CD14-positive monocyte (primary cell): ENCODE results near the gene TNFRSF12A. TPM values are rescaled to one million over a fixed set of nuclear protein-coding genes. Genes with fewer than 3 reads are reported as not detected.

ENCODE experiments used
- DNase-seq, 3 donors: peaks; one replicate each; pipeline ENCODE4 v3.0.0-alpha.2; 2011 to 2022
- H2AFZ ChIP-seq: 2 replicates; pipeline ENCODE4 v1.6.0; 2012; ENCODE audit warnings: mild to moderate bottlenecking, low read depth, low read length, inconsistent platforms; ENCODE audit not compliant: insufficient read depth, poor library complexity, severe bottlenecking
- H3K27ac ChIP-seq, 2 donors: 1 replicate in 1 of 2; 2 replicates in 1 of 2; pipeline ENCODE4 v1.5.1; 2012 to 2013; ENCODE audit warnings: low read length in 2 of 2, control low read depth in 1 of 2, inconsistent platforms in 1 of 2, low read depth in 1 of 2, mild to moderate bottlenecking in 1 of 2
- H3K27me3 ChIP-seq, 2 donors: one replicate each; pipeline versions ENCODE4 v1.6.0 to v1.6.1; 2011 to 2013; ENCODE audit warnings: low read length in 2 of 2; ENCODE audit not compliant: control insufficient read depth in 2 of 2, insufficient read depth in 2 of 2
- H3K36me3 ChIP-seq, 2 donors: replicated peaks in 1 of 2; 1 replicate in 1 of 2; 2 replicates in 1 of 2; pipeline versions ENCODE4 v1.5.1 to v1.6.1; 2012 to 2013; ENCODE audit warnings: low read length in 2 of 2, control low read depth in 1 of 2, inconsistent platforms in 1 of 2, mild to moderate bottlenecking in 1 of 2; ENCODE audit not compliant: insufficient read depth in 2 of 2, control insufficient read depth in 1 of 2
- H3K4me1 ChIP-seq, 2 donors: 1 replicate in 1 of 2; 2 replicates in 1 of 2; pipeline versions ENCODE4 v1.5.1 to v1.6.1; 2012 to 2013; ENCODE audit warnings: low read length in 2 of 2, control low read depth in 1 of 2, inconsistent platforms in 1 of 2, mild to moderate bottlenecking in 1 of 2, moderate library complexity in 1 of 2; ENCODE audit not compliant: insufficient read depth in 2 of 2, control insufficient read depth in 1 of 2
- H3K4me2 ChIP-seq: replicated peaks from 2 replicates; pipeline ENCODE3; 2012; ENCODE audit warnings: low read length, moderate library complexity, mild to moderate bottlenecking; ENCODE audit not compliant: poor library complexity, severe bottlenecking; ENCODE audit errors: extremely low read depth
- H3K4me3 ChIP-seq, 3 experiments: fragments of 200-600 bp in 1 of 3; sonication (generic) in 1 of 3; replicated peaks in 1 of 3; 1 replicate in 2 of 3; 2 replicates in 1 of 3; pipeline ENCODE4 v1.5.1; 2011 to 2013; ENCODE audit warnings: low read length in 3 of 3, mild to moderate bottlenecking in 3 of 3, control low read depth in 2 of 3, low read depth in 2 of 3, inconsistent platforms in 1 of 3, moderate library complexity in 1 of 3
- H3K79me2 ChIP-seq: 2 replicates; pipeline ENCODE4 v1.6.0; 2012; ENCODE audit warnings: mild to moderate bottlenecking, control low read depth, inconsistent platforms, low read length, moderate library complexity; ENCODE audit not compliant: insufficient read depth
- H3K9ac ChIP-seq: 2 replicates; pipeline ENCODE4 v1.6.0; 2017; ENCODE audit warnings: low read length, mild to moderate bottlenecking; ENCODE audit not compliant: insufficient read depth, poor library complexity, severe bottlenecking
- H3K9me3 ChIP-seq, 2 donors: replicated peaks in 1 of 2; 1 replicate in 1 of 2; 2 replicates in 1 of 2; pipeline versions ENCODE4 v1.5.1 to v1.6.1; 2012 to 2013; ENCODE audit warnings: low read length in 2 of 2, control low read depth in 1 of 2; ENCODE audit not compliant: control insufficient read depth in 1 of 2, insufficient read depth in 1 of 2
- H4K20me1 ChIP-seq: 2 replicates; pipeline ENCODE4 v1.6.0; 2012; ENCODE audit warnings: mild to moderate bottlenecking, low read length, control low read depth, moderate library complexity; ENCODE audit not compliant: insufficient read depth
- H3K27ac Mint-ChIP-seq, 7 donors: one replicate each; pipeline ENCODE4 v1.8.0; 2020; ENCODE audit warnings: mild to moderate bottlenecking in 7 of 7, mixed read lengths in 7 of 7, moderate library complexity in 6 of 7, inconsistent platforms in 2 of 7
- H3K27me3 Mint-ChIP-seq, 3 donors: one replicate each; pipeline ENCODE4 v1.8.0; 2021 to 2022; ENCODE audit warnings: low read depth in 3 of 3, mild to moderate bottlenecking in 3 of 3, mixed read lengths in 3 of 3, moderate library complexity in 3 of 3, inconsistent platforms in 1 of 3
- H3K36me3 Mint-ChIP-seq, 2 donors: one replicate each; pipeline ENCODE4 v1.8.0; 2020; ENCODE audit warnings: mixed read lengths in 2 of 2, inconsistent platforms in 1 of 2, mild to moderate bottlenecking in 1 of 2
- H3K4me1 Mint-ChIP-seq: one replicate; pipeline ENCODE4 v1.8.0; 2020; ENCODE audit warnings: mild to moderate bottlenecking, mixed read lengths
- H3K4me3 Mint-ChIP-seq, 2 donors: one replicate each; pipeline ENCODE4 v1.8.0; 2020; ENCODE audit warnings: mild to moderate bottlenecking in 2 of 2, mixed read lengths in 2 of 2, moderate library complexity in 1 of 2
- H3K9me3 Mint-ChIP-seq, 7 donors: one replicate each; pipeline ENCODE4 v1.8.0; 2020 to 2022; ENCODE audit warnings: mixed read lengths in 7 of 7, mild to moderate bottlenecking in 6 of 7, moderate library complexity in 6 of 7, inconsistent platforms in 2 of 7
- CTCF ChIP-seq: fragments of 200-600 bp; IDR thresholded peaks from one replicate; pipeline ENCODE4 v1.8.0; 2022; ENCODE audit warnings: antibody characterized with exemption, mild to moderate bottlenecking
- WGBS: methylation state at CpG from one replicate; pipeline ENCODE4 v1.1.5; 2013; ENCODE audit warnings: missing lambda C conversion rate; ENCODE audit not compliant: insufficient coverage; 5-methylcytosine and 5-hydroxymethylcytosine counted together
- intact Hi-C, 2 donors: fragments of 100-400 bp; cut with micrococcal nuclease; formaldehyde crosslinking; loops; one replicate each; pipeline versions ENCODE4 v1.15.0 to v1.15.1; 2023
- polyA plus RNA-seq, 3 donors: library from polyadenylated mRNA; depleted of rRNA in 1 of 3; unstranded in 2 of 3; stranded (reverse) in 1 of 3; fragments of 300-500 nt in 2 of 3; fragments of >200 nt in 1 of 3; fragmentation: Illumina TruSeq in 2 of 3; gene quantifications; 1 replicate in 2 of 3; 2 replicates in 1 of 3; pipeline ENCODE4 v1.2.3, GENCODE V29; 2012 to 2021

The TNFRSF12A gene
- polyA plus RNA-seq, 3 donors, result 2.9 to 6.2 (median 5.7) TPM

- intact Hi-C loops, result loop anchor here (2.0 to 10.0 kb wide), 2 partner anchors 25 to 97 kb away; no protein-coding TSS in a partner anchor
- Histone ChIP-seq H3K4me3 (peak overlapping the region in 1 of 3 experiments; percentile 36), H3K36me3 (peaks cover 19 to 21% of the 10 kb centered on the region in 2 donors), H3K79me2 (no peaks in the 10 kb centered on the region), H3K4me2 (peak overlapping the region; percentile 55), H3K27me3 (peaks cover 22 to 46% of the 10 kb centered on the region in 2 donors), H2AFZ (no peak overlapping the region), H3K9ac (no peak overlapping the region), H3K4me1 (peaks cover 33 to 41% of the 10 kb centered on the region in 2 donors), H3K9me3 (peaks cover 0 to 12% of the 10 kb centered on the region in 2 donors), H4K20me1 (peaks cover 50% of the 10 kb centered on the region), H3K27ac (no peak overlapping the region)
- peak overlapping the region in 1 of 2 donors; percentile 86 for H3K4me3 Mint-ChIP-seq
- DNase-seq, result peak; percentile 72 to 78 (median 77)
- peaks cover 0 to 27% (median 6%) of the 10 kb centered on the region in 7 donors for H3K9me3 Mint-ChIP-seq
- H3K27me3 Mint-ChIP-seq, result peaks cover 38 to 50% (median 48%) of the 10 kb centered on the region in 3 donors
- peak; percentile 90 for TF ChIP-seq CTCF
- WGBS, result 7% methylated on average over 55 of the region's 58 CpGs
- H3K27ac Mint-ChIP-seq, result no peak overlapping the region
- H3K4me1 Mint-ChIP-seq, result peaks cover 43% of the 10 kb centered on the region
- peaks cover 27 to 29% of the 10 kb centered on the region in 2 donors for H3K36me3 Mint-ChIP-seq
Observed at GRCh38 chr16:3027983-3028715, 8.0 kb downstream of the TNFRSF12A start.

GRCh38 chr16:3028716-3029319 is 8.7 kb downstream of the TNFRSF12A start:
- H3K27ac Mint-ChIP-seq, result peak overlapping the region in 1 of 7 donors; percentile 12
- no peak overlapping the region for H3K27ac ChIP-seq

More at GRCh38 chr16:3028716-3029319, 8.7 kb downstream of the TNFRSF12A start:
- peaks cover 45 to 57% (median 55%) of the 10 kb centered on the region in 3 donors for H3K27me3 Mint-ChIP-seq
- Histone ChIP-seq H2AFZ (no peak overlapping the region), H3K4me1 (peaks cover 27 to 34% of the 10 kb centered on the region in 2 donors), H3K4me3 (no peak overlapping the region), H3K27me3 (peaks cover 23 to 53% of the 10 kb centered on the region in 2 donors), H3K9ac (no peak overlapping the region), H4K20me1 (peaks cover 44% of the 10 kb centered on the region), H3K36me3 (peaks cover 19 to 21% of the 10 kb centered on the region in 2 donors), H3K4me2 (peak overlapping the region; percentile 55), H3K9me3 (peaks cover 0 to 12% of the 10 kb centered on the region in 2 donors), H3K79me2 (no peaks in the 10 kb centered on the region)
- TF ChIP-seq CTCF, result peak; percentile 22
- H3K9me3 Mint-ChIP-seq, result peaks cover 0 to 29% (median 9%) of the 10 kb centered on the region in 7 donors
- intact Hi-C loops, result loop anchor here (2.0 to 10.0 kb wide), 2 partner anchors 26 to 96 kb away; no protein-coding TSS in a partner anchor
- peaks cover 40% of the 10 kb centered on the region for H3K4me1 Mint-ChIP-seq
- no peak for DNase-seq
- 19% methylated on average over 8 of the region's 15 CpGs for WGBS
- H3K4me3 Mint-ChIP-seq, result peak overlapping the region in 1 of 2 donors; percentile 86
- H3K36me3 Mint-ChIP-seq, result peaks cover 27 to 30% of the 10 kb centered on the region in 2 donors
